KOPT-K1 (cell line): ENCODE data around the gene GATAD2B.
A peak's percentile ranks its signal among the peaks of the same experiment; 100 is the strongest.
"Not testable (repeated sequence)": the region's sequence is repeated elsewhere in the genome, so short reads cannot be mapped to it uniquely, and the experiment has no call there.

Source experiments
- H3K27ac ChIP-seq: fragments of 200-600 bp; sonication (generic); 2 replicates; pipeline ENCODE4 v1.5.1; 2016; ENCODE audit warnings: antibody characterized with exemption, mild to moderate bottlenecking, low read depth, low read length; ENCODE audit not compliant: poor library complexity, severe bottlenecking
- H3K36me3 ChIP-seq: fragments of 200-600 bp; sonication (generic); 2 replicates; pipeline ENCODE4 v1.5.1; 2017; ENCODE audit warnings: antibody characterized with exemption, mild to moderate bottlenecking, low read length, moderate library complexity; ENCODE audit not compliant: insufficient read depth
- H3K9me3 ChIP-seq: fragments of 200-600 bp; sonication (generic); 2 replicates; pipeline ENCODE4 v1.5.1; 2017; ENCODE audit warnings: antibody characterized with exemption, low read length, mild to moderate bottlenecking; ENCODE audit not compliant: insufficient read depth, poor library complexity, severe bottlenecking

GATAD2B gene

DNA sequence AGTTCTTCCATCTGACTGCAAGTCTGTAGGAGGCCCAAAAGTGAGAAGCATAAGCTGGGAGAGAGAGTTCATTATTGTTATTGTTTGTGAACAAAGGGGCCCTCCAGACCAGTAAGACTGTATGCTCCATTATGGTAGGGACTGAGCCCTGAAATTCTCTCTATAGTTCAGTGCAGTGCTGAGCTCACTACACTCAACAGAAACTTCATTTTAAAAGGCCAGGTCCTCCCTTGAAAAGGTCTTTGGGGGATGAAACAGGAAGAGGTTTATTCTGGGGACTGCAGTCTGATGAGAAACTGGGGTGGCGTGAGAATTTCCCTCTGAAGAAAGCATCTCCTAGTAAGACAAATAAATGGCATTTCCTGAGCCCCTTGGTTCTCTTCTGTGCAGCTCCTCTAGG lies 5.5 kb upstream of the GATAD2B start:
- no peaks in the 10 kb centered on the region for H3K9me3 ChIP-seq

DNA sequence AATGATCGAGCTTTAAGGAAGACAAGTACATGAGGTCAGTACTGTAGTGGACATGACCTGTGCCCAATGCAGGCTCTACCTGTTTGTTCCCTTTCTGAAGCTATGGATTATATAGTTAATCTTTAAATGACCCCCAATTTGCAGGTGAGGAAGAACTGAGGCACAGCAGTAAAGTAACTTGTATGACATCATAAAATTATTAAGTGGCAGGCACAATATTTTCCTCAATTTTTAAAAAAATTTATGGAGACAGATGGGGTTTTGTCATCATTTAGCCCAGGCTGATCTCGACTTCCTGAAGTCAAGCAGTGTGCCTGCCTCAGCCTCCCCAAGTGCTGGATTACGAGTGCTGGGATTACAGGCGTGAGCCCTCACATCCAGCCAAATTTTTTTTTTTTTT lies 3.6 kb upstream of the GATAD2B start:
- Histone ChIP-seq H3K36me3 (peaks cover 26% of the 10 kb centered on the region), H3K27ac (no peak overlapping the region), H3K9me3 (no peaks in the 10 kb centered on the region)

More for the DNA sequence above, 5.5 kb upstream of the GATAD2B start:
- Histone ChIP-seq H3K27ac (no peak overlapping the region), H3K36me3 (peaks cover 40% of the 10 kb centered on the region)

GRCh38 chr1:153922076-153922971 lies 448 bp downstream of the GATAD2B start:
- Histone ChIP-seq H3K27ac (peak overlapping the region; percentile 79), H3K9me3 (no peaks in the 10 kb centered on the region), H3K36me3 (peaks cover 16% of the 10 kb centered on the region)

DNA sequence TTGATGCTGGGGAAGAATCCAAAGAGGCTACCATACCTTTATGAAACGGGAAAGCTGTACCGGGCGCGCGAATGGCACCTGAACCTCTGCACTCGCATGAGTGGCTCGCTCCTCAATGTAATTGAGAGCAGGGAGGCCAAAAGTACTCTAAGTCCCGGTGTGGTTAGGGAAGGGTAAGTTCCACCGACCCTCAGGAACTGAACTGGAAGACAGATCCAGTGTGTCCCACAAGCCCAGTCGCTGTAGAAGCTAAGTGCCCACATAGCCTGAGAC lies 1.0 kb downstream of the GATAD2B start:
- H3K36me3 ChIP-seq: peaks cover 16% of the 10 kb centered on the region
- H3K27ac ChIP-seq: peak overlapping the region; percentile 79
- no peaks in the 10 kb centered on the region for H3K9me3 ChIP-seq

DNA sequence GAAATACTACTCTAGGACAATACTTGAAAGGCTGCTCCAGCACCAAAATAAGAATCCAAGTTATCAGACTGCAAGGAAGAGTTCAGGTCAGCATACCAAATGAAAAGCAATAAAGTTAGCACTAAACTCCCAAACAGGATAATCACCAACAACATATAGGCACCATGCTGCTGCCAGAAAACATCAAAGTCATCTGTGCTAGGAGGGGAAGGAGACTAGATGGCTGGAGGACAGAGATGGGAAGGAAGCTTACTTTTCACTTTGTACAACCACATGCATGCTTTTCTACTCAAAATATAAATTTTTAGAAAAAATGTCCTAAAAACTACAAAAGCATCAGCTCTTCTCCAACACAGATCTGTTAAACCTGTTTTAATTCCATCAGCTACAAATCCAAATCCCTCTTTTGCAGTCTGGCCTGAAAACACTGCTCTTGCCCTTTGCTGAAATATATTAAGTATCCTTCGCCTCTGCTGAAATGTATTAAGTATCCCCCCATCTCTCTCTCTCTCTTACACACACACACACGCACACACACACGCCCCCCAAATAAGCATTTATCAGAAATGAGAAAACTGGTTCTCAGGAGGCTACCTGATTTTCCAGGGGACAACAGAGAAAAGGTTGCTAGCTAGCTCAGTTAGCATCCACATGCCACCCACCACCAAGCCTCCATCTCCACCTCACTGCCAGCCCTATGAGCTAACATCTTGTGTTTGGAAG lies 1.5 kb downstream of the GATAD2B start:
- Histone ChIP-seq H3K27ac (peak overlapping the region; percentile 79), H3K9me3 (no peaks in the 10 kb centered on the region), H3K36me3 (peaks cover 19% of the 10 kb centered on the region)

GRCh38 chr1:153919876-153920852 lies 2.6 kb downstream of the GATAD2B start:
- Histone ChIP-seq H3K9me3 (no peaks in the 10 kb centered on the region), H3K36me3 (peaks cover 28% of the 10 kb centered on the region), H3K27ac (peak overlapping the region; percentile 40)

DNA sequence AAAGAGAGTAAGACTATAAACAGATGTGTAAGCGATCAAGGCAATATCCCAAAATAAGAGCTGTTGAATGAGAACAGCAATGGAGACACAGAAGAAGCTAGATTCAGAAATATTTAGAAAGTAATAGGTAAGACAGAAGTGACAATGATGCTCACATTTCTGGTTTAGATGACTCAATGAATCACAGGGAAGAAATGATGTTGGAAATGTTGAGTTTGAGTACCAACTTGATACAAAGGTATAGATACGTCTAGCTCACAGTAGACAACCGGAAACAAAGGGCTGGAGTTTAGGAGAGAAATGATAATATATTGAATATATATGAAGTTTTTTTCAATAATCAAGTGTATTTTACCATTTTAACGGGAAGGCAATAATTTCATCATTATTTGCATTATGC lies 6.5 kb downstream of the GATAD2B start:
- Histone ChIP-seq H3K9me3 (no peaks in the 10 kb centered on the region), H3K27ac (no peak overlapping the region), H3K36me3 (peaks cover 58% of the 10 kb centered on the region)

GRCh38 chr1:153912349-153912748 lies 10.4 kb downstream of the GATAD2B start:
- peaks cover 58% of the 10 kb centered on the region for H3K36me3 ChIP-seq
- no peak overlapping the region for H3K27ac ChIP-seq
- no peaks in the 10 kb centered on the region for H3K9me3 ChIP-seq

DNA sequence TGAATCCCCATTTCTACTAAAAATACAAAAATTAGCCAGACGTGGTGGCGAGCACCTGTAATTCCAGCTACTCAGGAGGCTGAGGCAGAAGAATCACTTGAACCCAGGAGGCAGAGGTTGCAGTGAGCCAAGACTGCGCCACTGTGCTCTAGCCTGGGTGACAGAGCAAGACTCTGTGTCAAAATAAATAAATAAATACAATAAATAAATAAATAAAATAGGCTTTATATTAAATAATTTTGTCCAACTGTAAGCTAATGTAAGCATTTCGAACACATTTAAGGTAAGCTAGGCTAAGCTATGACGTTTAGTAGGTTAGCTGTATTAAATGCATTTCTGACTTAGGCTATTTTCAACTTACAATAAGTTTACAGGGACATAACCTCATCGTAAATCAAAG lies 12.2 kb downstream of the GATAD2B start:
- not testable (repeated sequence) for H3K9me3 ChIP-seq, H3K27ac ChIP-seq
- peaks cover 57% of the 10 kb centered on the region for H3K36me3 ChIP-seq

DNA sequence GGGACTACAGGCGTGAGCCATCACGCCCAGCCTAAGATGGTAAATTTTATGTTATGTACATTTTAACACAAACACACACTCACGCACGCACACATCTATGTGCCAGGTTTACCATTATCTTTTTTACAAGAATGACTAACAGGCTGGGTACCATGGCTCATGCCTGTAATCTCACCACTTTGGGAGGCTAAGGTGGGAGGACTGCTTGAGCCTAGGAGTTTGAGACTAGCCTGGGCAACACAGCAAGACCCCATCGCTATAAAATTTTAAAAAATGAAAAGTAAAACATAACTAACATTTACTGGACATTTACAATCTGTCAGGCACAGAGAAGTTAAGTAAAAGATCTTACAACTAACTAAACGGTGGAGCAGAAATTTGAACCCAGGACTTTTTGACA lies 14.7 kb downstream of the GATAD2B start:
- H3K36me3 ChIP-seq: peaks cover 44% of the 10 kb centered on the region
- H3K9me3 ChIP-seq: no peaks in the 10 kb centered on the region
- H3K27ac ChIP-seq: no peak overlapping the region

DNA sequence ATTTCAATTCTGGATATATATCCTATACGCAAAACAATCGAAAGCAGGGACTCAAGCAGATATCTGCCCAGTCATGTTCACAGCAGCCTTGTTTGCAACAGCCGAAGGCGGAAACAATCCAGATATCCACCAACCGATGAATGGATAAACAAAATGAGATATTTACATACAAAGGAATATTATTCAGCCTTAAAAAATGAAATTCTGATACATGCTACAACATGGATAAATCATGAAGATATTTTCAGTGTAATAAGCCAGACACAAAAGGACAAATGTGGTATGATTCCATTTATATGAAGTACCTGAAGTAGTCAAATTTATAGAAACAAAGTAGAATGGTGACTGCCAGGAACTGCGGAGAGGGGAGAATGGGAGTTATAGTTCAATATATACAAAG lies 15.6 kb downstream of the GATAD2B start:
- peaks cover 35% of the 10 kb centered on the region for H3K36me3 ChIP-seq
- no peak overlapping the region for H3K27ac ChIP-seq
- H3K9me3 ChIP-seq: no peaks in the 10 kb centered on the region

- H3K9me3 ChIP-seq: no peaks in the 10 kb centered on the region
- peaks cover 31% of the 10 kb centered on the region for H3K36me3 ChIP-seq
- H3K27ac ChIP-seq: no peak overlapping the region
These were observed 16.4 kb downstream of the GATAD2B start for GRCh38 chr1:153906396-153906795.

DNA sequence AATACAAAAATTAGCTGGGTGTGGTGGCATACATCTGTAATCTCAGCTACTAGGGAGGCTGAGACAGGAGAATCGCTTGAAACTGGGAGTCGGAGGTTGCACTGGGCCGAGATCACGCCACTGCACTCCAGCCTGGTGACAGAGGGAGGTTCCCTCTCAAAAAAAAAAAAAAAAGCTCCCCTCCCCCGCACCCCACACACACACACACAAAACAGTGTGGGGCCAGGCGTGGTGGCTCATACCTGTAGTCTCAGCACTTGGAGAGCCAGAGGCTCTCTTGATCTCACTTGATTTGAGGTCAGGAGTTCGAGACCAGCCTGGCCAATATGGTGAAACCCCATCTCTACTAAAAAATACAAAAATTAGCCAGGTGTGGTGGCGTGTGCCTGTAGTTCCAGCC lies 16.9 kb downstream of the GATAD2B start:
- not testable (repeated sequence) for H3K9me3 ChIP-seq, H3K27ac ChIP-seq
- peaks cover 31% of the 10 kb centered on the region for H3K36me3 ChIP-seq

DNA sequence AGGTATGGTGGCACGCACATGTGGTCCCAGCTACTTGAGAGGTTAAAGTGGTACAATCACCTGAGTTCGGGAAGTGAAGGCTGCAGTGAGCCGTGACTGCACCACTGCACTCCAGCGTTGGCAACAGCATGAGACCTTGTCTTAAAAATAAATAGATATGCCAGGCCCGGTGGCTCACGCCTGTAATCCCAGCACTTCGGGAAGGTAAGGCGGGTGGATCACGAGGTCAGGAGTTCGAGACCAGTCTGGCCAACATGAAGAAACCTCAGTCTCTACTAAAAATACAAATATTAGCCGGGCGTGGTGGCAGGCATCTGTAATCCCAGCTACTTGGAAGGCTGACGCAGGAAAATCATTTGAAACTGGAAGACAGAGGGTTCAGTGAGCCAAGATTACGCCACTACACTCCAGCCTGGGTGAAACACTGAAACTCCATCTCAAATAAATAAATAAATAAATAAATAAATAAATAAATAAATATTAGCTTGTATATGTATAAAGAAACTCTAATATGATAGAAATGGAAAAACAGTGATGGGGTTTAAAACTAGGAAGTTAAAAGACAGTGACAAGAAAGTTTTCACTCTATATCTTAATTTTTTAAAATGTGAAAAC lies 18.8 kb downstream of the GATAD2B start:
- H3K9me3 ChIP-seq: no peaks in the 10 kb centered on the region
- no peak overlapping the region for H3K27ac ChIP-seq
- peaks cover 43% of the 10 kb centered on the region for H3K36me3 ChIP-seq
